ENCODE results near the gene IAPP.
"Not testable (repeated sequence)": the region's sequence is repeated elsewhere in the genome, so short reads cannot be mapped to it uniquely, and the experiment has no call there.

Gene IAPP

DNA sequence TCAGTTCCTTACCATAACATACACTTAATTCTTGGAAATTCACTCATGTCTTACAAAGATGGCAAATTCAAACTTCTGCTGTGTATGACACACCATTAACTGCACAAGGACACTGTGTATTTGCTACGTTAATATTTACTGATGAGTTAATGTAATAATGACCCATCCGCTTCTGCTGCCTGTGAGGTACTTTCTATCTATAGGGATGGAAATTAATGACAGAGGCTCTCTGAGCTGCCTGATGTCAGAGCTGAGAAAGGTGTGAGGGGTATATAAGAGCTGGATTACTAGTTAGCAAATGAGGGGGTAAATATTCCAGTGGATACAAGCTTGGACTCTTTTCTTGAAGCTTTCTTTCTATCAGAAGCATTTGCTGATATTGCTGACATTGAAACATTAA lies at the start of gene IAPP:
Gene IAPP (plus strand): TSS at position 301 of the 400 bp plus-strand sequence. CDS start 450 bp downstream, outside the sequence.
- no peak for DNase-seq (ENCODE audit: low spot score)

DNA sequence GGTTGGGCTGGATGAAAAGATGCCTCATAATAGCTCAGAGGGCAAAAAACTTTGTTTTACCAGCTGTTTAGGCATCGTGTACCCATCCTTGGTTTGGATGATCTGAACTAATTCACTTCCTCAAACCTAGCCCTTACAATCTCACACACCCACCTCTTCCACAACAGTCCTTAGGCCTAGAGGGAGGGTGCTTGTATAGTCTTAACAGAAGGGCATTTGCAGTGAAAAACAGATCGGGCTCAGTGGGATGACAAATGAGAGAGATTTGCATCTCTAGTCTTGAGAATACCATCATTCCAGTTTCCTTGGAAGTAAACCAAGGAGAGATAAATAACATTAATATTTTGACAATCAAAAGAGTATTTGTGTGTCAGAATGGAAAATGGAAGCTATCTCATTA lies 49.0 kb upstream of the IAPP start:
- no peak for DNase-seq (ENCODE audit: low spot score)

DNA sequence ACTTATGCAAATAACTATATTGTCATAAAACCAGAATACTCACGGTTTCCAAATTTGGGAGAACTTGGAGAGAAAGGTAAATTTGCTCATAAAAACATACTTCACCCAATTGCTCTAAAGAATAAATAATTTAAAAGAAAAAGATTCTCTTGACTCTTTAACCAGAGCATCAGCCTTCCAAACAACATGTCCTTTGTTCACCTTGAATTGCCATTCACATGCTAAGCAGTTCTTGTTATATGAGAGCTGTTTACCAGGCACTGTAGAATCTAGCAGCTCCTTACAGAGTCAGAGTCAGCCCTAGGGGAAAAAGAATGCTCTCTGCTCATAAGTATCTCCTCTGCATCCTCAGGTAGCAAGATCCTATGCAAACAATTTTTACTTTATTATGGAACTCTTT lies 48.2 kb upstream of the IAPP start:
- DNase-seq (ENCODE audit: low spot score): no peak

DNA sequence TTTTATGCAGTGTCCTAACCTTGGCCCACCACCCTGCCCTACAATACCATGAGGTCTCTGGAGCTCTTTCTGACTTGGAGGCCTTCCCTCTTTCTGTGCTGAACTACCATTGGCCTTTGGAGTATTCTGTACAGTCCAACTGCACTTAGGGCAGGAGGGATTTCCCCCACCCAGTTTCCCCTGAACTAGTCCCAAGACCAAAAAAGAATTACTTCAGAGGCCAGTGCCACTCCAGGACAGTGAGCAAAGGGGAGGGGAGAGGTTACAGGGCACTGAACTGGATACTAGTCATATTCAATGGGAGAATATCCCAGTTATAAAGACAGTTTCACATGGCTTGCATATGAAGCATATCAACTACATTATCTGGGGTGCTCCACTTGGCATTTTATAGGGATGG lies 44.1 kb upstream of the IAPP start:
- no peak for DNase-seq (ENCODE audit: low spot score)

DNA sequence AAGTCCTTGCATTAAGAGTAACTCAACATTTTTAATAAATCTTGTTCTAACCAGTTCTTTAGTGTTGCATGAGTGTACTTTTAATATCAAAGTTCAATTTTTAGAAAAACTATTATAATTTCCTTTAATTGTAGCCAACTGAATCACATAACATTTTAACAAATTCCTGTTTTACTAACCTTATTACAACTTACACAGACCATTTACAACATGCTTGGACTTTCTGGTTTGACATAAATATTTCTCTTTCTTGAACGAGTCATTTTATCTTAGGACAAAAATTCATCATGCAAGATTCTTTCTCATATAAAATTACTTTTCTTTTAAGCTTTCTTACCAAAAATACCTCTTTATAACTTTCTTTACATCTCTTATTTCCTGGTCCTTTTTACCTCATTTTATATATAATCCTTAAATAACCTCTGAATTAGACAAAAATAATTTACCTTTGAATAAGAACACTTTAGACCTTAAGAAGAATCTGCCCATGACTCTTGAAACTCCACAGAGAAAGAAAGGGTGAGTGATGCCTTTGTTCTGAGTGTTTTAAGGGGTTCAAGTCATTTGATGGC lies 41.9 kb upstream of the IAPP start:
- DNase-seq (ENCODE audit: low spot score): no peak

DNA sequence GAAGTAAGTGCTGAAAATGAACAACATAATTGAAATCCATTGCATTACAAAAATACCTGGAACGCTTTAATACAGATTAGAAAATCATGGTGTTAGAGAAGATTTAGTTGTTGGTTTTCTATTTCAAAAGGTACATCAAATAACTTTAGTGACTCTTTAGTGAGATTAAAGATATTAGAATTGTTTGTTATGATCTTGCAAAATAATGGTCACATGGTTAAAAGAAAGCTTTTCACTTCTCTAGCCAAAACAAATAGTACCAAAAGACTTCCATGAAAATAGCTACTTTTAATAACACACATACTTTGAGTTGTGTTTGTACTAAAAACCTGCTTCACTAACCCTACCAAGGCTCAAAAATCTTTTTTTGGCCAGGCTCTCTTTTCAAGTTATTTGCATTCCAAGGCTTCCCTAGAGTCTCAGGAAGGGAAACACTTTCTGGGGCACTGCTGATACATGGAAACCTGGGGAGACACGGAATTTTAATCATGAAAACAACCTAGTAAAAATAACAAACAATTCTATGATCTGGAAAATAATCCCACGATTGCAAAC lies 37.9 kb upstream of the IAPP start, which contains the start of gene SLCO1A2:
Gene SLCO1A2 (minus strand): TSS at position 147 of the 555 bp plus-strand sequence. CDS start 270 bp downstream, outside the sequence.
- no peak for DNase-seq (ENCODE audit: low spot score)

DNA sequence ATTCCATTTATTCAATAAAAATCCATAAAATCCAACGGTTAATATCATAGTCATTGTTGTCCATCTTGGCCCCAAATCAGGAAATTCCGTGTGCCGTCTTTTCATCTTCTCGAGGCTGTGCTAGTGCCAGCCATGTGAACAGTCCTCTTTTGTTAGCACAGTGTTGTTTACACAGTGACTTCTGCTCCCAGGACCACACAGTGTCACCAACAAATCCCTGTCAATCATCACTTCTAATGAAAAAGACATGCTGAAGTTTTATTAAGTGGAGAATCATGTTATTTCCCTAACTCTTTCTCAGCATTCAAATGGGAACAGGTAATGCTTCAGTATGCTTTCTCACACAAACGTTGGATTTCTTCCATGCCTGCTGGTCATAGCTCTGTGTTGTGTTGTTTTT lies 36.0 kb upstream of the IAPP start:
- DNase-seq (ENCODE audit: low spot score): no peak

DNA sequence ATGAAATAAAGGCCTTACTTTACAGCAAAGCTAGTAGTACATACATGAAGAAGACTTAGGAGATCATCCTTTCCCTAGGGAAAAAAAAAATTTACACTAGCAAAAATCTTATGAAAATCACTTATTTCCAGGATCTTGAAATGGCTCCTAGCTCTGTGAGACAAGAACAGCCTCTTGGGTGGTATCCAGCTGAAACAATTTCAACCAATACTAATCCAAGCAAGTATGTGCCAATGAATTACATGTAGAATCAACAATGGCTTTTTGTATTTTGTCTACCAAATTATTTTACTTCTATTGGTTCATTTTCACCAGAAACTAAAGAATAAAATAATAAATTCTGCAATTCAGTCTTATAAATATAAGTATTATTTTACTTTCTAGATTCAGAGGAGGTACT lies 35.2 kb upstream of the IAPP start:
- DNase-seq (ENCODE audit: low spot score): no peak

DNA sequence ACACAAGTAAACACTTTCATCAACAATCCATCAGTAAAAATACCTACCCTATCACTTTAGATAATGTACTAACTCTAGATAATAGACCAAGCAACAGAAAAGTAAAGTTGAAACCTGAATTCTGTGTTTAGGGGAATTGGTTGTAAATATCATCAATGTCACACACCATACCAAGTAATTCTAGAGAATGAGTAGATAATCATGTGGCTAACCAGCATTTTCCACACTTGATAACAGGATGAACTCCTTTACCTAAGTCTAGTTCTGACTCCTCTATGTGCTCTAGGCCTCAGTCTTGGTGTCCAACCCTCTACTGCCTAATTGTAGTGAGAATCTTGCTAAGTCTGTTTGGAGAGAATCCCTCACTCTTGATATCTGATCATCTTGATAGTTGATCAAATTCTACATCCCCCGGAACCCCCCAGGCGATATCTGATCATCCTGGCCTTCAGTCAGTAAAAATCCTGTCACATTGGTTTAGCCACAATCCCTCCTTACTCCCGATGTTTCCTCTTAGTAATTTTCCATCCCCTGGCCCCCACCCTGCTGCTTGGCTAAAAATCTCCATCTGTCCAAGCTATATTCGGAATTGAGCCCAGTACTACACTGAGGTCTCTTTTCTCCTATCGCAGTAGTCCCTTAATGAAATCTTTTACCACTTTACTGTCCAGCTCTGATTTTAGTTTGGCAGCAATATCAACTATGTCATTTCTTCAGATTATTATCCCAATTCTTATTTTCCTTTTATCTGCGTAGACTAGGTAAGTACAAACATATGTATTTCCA lies 34.5 kb upstream of the IAPP start:
- peak; percentile 48 for DNase-seq (ENCODE audit: low spot score)

DNA sequence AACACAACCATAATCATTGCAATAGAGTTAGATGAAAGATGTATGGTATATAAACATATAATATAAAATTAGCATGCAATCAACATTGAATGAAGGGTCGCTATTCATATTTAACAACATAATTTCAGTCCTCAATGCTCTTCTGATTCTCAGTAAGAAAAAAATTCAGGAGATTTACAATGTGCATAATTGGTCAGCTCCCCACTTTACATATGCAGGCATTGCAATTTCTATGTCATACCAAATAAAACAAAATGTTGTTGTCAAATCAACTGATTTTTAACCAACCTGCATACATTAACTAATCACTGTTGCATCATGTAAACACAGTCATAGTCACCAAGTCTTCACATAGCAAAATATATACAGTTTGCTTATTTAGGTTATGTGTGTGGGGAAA lies 32.8 kb upstream of the IAPP start:
- DNase-seq (ENCODE audit: low spot score): no peak

DNA sequence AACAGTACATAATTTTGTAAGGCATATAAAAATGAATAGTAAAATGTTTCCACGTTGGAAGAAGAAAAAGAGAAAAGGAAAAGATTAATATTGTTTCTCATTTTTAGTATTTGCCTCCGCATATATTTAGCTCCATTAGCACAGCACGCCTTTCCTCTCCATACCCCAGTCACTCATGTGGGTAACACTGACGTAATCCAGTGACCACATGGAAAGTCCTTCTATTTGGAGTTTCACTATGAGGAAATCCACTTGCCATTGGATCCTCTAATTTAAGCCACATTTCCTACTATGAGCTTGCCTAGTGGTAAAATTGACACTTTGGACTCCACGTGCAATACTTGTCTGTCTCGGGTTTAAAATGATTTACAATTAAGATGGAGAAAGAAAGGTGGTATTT lies 32.3 kb upstream of the IAPP start:
- no peak for DNase-seq (ENCODE audit: low spot score)

DNA sequence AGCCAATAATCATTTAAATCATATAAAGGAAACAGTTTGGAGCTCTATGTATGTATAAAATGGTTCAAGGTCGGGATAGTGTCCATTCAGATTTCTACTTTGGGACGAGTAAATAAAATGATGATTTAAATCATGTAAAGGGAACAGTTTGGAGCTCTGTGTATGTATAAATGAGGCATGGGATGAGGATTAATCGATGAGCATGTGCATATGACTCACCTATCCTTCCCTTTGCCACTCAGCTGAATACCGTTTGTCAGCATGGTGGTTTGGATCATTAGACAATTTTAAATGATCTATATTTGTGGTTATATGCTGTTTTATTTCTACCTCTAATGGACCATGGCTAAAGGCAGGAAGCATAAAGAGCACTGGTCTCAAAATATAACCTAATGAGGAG lies 30.9 kb upstream of the IAPP start:
- DNase-seq (ENCODE audit: low spot score): no peak

DNA sequence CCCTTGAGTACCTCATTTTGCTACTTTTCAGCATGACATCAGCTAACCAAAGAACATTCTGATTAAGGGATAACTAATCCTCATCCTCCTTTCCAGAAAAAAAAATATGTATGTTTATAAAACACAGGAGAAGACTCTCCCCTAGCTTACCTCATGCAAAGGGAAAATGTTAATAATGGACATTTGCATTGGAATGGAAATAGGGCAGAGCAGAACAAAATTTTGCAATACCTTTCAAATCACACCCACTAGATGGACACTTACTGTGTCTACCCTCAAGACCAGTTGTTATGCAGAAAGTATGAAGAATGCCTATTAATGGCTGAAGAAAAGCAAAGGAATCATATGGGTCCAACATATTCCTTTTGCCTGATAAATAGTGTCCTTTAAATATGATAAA lies 29.1 kb upstream of the IAPP start:
- no peak for DNase-seq (ENCODE audit: low spot score)

DNA sequence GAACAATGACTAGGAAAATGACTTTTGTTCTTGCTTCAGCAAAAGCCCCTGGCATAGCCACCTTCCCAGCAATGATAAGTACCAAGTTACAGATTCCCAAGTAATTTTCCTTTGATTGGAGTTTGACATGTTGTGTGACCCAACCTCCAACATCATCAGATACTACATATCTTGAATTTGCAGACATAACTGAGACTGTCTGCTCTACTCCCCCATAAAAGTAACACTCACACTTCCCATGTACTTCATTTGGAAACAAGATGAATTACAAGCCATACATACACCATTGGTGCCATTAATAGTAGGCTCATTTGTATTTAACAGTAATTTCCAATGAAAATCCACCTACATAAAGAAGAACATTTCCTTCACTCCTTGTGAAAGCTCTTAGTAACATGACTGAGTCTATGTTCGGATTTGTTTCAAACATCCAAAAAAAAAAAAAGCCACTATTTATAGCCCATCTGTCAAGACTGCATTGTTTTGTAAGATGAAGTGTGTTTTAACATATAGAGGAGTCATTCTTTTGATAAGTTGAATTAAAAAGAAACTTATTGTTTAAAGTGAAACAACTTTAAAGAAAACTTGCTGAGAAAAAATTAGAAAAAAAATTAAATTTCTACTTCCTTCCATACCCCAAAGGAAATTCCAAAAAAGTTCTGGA lies 26.0 kb upstream of the IAPP start:
- DNase-seq (ENCODE audit: low spot score): no peak

DNA sequence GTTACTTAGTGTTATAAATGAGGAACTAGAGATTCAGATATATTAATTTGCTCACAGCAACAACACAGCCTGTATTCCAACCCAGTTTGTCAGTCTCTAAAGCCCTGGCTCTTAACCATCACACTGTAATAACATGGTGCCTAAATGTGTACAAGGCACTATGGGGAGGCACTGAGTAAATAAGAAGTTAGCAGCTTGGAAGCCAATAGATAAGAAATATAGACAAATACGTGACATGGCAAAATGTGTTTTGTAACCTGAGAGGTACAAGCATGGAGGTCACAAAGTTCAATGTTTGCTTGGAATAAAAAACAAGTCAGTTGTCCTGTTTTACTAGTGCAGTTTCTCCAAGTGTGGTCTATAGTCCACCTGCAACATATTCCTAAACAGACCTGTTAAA lies 21.7 kb upstream of the IAPP start:
- DNase-seq (ENCODE audit: low spot score): no peak

DNA sequence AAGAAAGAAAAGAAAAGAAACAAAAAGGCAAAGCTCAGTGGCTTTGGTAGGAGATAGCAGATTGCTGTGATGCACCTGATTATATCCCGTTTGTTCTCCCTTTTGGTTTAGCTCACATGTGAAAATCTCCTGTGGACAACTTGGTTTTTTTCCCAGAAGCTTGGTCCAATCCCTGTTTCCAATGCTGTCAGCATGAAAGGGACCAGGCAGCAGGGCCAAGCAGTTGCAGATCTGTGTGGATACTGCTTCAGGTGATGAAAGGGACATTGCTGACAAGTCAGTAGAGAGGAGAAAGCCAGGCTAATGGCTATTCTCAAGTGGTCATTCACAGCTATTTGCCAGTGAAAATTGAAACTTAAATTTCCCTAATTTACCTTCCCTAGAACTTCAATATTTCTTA lies 19.2 kb upstream of the IAPP start:
- DNase-seq (ENCODE audit: low spot score): no peak

DNA sequence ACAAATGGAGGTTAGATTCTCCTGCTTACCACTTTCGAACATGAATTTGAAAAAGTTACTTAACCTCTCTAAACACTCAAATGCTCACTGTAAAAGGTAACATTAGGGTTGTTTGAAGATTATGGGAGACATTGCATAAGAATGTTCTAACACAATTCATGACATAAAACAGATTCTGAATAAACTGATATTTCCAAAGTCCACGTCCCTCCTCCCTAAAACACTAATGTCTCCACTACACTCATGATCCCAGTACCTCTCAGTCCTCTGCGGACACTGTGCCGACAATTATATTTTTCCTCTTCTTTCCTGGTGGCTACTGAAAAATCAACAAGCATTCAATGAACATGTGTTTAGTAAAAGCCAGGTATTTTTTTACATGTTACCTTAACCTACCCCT lies 18.8 kb upstream of the IAPP start:
- no peak for DNase-seq (ENCODE audit: low spot score)

DNA sequence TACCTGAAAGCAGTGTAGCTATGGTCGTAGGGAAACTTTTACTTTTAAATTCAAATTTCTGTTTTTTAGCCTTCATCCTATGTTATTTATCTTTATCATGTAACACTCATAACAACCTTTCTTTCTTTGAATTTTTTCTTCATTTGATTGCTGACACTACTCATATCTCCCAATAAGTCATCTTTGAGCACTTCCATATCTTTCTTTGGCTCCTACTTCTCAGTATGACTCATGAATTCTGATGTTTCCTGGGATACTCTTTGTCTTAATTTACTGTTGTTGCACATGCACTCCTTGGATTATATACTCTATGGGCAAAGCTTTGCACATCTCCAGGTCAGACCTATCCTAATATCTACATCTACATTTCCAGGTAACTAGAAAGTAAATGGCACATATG lies 18.1 kb upstream of the IAPP start:
- DNase-seq (ENCODE audit: low spot score): no peak

DNA sequence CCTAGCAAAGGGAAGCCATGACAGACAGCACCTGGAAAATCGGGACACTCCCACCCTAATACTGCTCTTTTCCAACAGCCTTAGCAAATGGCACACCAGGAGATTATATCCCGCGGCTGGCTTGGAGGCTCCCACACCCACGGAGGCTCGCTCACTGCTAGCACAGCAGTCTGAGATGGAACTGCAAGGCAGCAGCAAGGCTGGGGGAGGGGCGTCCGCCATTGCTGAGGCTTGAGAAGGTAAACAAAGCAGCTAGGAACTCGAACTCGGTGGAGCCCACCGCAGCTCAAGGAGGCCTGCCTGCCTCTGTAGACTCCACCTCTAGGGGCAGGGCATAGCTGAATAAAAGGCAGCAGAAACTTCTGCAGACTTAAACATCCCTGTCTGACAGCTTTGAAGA lies 12.1 kb upstream of the IAPP start:
- not testable (repeated sequence) for DNase-seq (ENCODE audit: low spot score)

DNA sequence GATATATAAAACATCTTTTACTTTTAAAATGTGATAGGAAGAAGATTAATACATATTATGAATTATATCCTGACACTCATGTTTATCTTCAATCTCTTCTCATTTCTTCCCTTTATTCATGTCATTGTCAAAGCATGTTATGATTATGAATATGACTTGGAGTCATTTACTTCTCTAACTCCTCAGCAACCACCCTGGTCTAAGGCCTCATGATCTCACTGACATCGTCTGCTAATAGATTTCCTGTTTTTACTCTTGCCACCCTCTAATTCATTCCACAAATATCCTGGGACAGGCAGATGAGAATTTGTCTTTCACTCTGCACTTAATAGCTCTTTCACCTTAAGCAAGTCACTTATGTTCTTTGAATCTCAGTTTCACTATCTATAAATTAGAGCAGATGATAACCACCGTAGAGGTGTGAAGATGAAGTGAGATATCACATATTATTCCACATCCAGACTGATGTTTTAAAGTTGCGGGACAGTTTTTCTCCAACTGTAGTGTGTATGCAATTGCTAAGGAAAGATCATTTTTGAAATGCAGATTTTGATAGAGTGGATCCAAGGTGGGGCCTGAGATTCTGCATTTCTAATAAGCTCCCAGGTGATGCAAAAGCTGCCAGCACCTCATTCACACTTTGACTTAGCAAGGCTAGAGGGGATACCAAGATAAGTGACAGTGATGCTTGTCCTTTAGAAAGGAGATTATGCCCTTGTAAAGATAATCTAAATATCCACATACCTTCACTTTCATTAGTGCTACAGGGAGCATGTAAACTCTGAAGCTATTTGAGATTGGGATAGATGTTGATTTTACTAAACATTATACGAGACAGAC lies 3.3 kb upstream of the IAPP start:
- no peak for DNase-seq (ENCODE audit: low spot score)

DNA sequence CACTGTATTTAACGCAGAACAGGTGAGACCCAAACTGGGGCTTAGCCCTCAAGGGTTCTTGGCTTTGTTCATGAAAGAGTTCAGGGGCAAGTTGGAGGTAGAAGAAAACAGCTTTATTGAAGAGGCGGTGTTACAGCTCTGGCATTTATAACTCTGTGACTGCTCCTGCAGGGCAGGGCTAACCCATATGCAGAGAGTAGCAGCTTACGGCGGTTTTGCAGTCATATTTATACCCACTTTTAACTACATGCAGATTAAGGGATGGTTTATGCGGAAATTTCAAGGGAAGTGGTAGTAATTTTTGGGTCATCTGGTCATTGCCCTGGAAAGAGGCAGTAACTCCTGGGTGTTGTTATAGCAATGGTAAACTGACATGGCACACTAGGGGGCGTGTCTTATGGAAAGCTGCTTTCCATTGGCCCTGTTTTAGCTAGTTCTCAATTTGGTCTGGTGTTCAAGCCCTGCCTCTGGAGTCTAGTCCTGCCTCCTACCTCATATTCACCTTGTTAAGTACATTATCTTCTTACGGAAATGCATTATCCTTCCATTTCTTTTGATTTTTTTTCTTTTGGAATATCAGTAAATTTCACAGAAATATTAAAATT lies 1.8 kb upstream of the IAPP start:
- no peak for DNase-seq (ENCODE audit: low spot score)

DNA sequence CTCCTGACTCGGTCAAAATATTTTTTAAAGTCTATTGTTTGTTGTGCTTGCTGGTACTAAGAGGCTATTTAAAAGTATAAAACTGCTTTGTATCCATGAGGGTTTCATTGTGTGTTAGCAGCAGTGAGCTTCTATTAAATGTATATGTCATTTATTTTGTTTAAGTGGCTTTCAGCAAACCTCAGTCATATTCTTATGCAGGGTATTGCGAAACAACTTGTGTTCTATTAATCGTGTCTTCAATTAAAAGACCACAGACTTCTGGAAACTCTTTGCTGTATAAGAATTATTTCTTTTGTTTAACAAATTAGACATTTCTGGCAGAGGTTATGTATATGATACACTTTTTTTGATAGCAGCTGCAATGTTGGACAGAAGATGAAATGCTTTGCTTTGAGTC lies 6.5 kb downstream of the IAPP start:
- DNase-seq (ENCODE audit: low spot score): no peak

Data from D341Med (cell line).